Adipocyte (in vitro differentiated cells): Measurements from ENCODE around the gene SEMA4B.
"Not testable (repeated sequence)": the region's sequence is repeated elsewhere in the genome, so short reads cannot be mapped to it uniquely, and the experiment has no call there.

ENCODE experiments used
- DNase-seq: peaks from one replicate; pipeline ENCODE4 v3.0.0-alpha.2; 2015; ENCODE audit warnings: low read depth
- H3K27me3 ChIP-seq: replicated peaks from 2 replicates; pipeline ENCODE4 v1.7.0; 2013; ENCODE audit warnings: mild to moderate bottlenecking, low read length, moderate library complexity; ENCODE audit not compliant: control insufficient read depth, insufficient read depth
- H3K36me3 ChIP-seq: 2 replicates; pipeline ENCODE4 v1.7.0; 2013; ENCODE audit warnings: low read length, mild to moderate bottlenecking, moderate library complexity; ENCODE audit not compliant: control insufficient read depth, insufficient read depth, severe bottlenecking
- H3K4me1 ChIP-seq: 2 replicates; pipeline ENCODE4 v1.7.0; 2013; ENCODE audit warnings: mild to moderate bottlenecking, low read length, moderate library complexity; ENCODE audit not compliant: control insufficient read depth, insufficient read depth
- H3K4me3 ChIP-seq: 2 replicates; pipeline ENCODE4 v1.7.0; 2013; ENCODE audit warnings: mild to moderate bottlenecking, low read length, moderate library complexity
- H3K9ac ChIP-seq: 2 replicates; pipeline ENCODE4 v1.7.0; 2013; ENCODE audit warnings: mild to moderate bottlenecking, low read length, moderate library complexity
- H3K9me3 ChIP-seq: 2 replicates; pipeline ENCODE4 v1.7.0; 2013; ENCODE audit warnings: mild to moderate bottlenecking, low read length, moderate library complexity; ENCODE audit not compliant: control insufficient read depth

SEMA4B gene

DNA sequence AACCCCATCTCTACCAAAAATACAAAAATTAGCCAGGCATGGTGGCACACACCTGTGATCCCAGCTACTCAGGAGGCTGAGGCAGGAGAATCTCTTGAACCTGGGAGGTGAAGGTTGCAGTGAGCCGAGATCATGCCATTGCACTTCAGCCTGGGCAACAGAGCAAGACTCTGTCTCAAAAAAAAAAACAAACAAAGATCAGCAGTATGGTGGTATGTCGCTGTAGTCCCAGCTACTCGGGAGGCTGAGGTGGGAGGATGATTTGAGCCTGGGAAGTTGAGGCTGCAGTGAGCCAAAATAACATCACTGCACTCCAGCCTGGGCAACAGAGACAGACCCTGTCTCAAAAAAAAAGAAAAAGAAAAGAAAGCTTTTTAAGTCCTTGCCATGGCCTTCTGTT, 36.9 kb upstream of the SEMA4B start:
- not testable (repeated sequence) for H3K9me3 ChIP-seq, H3K36me3 ChIP-seq, H3K9ac ChIP-seq, H3K27me3 ChIP-seq, H3K4me3 ChIP-seq, DNase-seq
- peaks cover 16% of the 10 kb centered on the region for H3K4me1 ChIP-seq

DNA sequence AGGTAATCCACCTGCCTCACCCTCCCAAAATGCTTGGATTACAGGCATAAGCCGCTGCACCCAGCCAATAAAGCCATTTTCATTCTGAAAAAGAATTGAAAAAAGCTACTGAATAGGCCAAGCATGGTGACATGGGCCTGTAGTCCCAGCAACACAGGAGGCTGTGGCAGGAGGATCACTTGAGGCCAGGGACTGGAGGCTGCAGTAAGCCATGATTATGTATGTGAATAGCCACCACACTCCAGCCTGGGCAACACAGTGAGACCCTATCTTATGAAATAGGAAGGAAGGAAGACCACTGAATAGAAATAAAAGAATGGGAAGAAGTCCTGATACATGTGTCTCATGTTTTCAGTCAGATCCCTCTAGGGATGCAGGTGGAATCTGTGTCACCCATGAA, 36.0 kb upstream of the SEMA4B start:
- Histone ChIP-seq H3K9ac (peak overlapping the region; percentile 45), H3K36me3 (no peaks in the 10 kb centered on the region), H3K4me1 (peaks cover 13% of the 10 kb centered on the region), H3K4me3 (no peak overlapping the region), H3K9me3 (no peaks in the 10 kb centered on the region), H3K27me3 (no peaks in the 10 kb centered on the region)
- no peak for DNase-seq

DNA sequence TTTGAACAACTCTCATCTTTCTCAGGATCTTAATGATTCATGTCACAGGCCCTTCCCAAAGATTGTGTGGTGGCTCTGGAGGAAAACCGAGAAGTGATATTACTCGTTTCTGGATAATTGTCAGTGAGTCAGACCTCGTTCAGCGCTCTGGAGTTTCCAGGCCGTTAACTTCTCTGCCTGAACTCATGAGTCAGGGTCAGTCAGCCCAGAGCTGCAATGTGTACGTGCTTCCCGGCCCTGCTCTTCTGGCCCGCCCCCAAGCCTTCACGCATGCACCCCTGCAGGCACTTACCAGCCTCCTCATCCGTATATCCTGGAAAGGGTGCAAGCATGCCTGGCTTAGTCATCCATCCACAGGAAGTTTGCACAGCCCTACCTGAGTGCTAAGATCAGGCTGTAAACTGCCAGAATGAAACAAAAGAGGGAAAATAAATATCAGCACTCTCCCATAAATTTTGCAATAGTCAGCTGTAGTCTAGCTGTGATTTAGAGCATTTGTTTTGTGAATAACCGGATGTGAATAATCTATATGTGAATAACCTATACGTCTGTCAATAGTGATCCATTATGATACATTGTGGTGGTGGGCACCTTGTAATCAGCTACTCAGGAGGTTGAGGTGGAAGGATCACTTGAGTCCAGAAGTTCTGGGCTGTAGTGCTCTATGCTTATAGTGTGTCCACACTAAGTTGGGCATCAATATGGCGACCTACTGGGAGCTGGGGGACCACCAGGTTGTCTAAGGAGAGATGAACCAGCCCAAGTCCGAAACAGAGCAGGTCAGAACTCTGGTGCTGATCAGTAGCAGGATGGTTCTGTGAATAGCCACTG, 35.3 kb upstream of the SEMA4B start:
- H3K36me3 ChIP-seq = no peaks in the 10 kb centered on the region
- peak; percentile 93 for DNase-seq
- peak overlapping the region; percentile 45 for H3K9ac ChIP-seq
- H3K9me3 ChIP-seq = no peaks in the 10 kb centered on the region
- H3K4me1 ChIP-seq = peaks cover 13% of the 10 kb centered on the region
- peak overlapping the region; percentile 51 for H3K4me3 ChIP-seq
- no peaks in the 10 kb centered on the region for H3K27me3 ChIP-seq

DNA sequence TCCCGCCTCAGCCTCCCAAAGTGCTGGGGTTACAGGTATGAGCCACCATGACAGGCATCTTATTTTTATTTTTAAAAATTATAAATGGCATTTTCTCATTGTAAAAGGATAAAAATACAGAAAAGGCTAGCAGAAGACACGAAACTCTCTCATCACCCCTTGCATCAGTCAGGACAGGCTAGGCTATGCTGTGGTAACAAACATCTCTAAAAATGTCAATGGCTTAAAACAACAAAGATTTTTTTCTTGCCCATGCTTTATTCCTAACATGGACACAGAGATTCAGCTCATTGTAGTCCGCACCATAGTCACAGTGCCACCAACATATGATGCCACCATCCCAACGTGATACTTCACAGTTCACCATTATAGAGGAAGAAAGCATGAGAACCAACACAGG, 34.0 kb upstream of the SEMA4B start:
- Histone ChIP-seq H3K36me3 (no peaks in the 10 kb centered on the region), H3K9me3 (no peaks in the 10 kb centered on the region), H3K4me3 (no peak overlapping the region), H3K4me1 (peaks cover 13% of the 10 kb centered on the region), H3K9ac (no peak overlapping the region), H3K27me3 (no peaks in the 10 kb centered on the region)
- DNase-seq = no peak

DNA sequence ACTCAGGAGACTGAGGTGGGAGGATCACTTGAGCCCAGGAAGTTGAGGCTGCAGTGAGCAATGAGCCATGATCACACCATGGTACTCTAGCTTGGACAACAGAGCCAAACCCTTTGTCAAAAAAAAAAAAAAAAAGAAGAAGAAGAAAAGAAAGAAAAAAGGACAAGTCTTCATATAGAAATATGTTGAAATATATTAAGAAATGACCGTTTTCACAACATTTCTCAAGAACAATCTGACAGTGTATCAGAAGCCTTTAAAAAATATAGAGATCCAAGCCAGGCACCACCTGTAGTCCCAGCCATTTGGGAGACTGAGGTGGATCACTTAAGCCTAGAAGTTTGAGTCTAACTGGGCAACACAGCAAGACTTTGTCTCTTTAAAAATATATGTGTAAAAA, 29.5 kb upstream of the SEMA4B start:
- Histone ChIP-seq H3K27me3 (no peaks in the 10 kb centered on the region), H3K36me3 (no peaks in the 10 kb centered on the region), H3K9ac (no peak overlapping the region), H3K4me3 (no peak overlapping the region), H3K4me1 (peaks cover 10% of the 10 kb centered on the region), H3K9me3 (peaks cover 3% of the 10 kb centered on the region)
- no peak for DNase-seq

DNA sequence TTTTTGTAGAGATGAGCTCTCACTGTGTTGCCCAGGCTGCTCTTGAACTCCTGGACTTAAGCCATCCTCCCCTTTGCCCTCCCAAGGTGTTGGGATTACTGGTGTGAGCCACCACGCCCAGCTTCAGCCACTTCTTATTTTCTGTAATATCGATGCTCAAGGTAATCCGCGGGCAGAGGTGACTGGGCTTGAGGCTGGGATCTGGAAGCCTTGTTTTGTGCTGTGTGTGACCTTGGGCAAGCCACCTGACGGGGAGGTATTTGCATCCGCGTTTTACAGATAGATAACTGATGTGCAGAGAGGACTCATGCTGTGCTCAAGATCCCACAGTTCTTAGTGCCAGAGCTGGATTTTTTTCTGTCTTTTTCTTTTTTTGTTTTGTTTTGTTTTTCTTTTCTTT, 27.8 kb upstream of the SEMA4B start:
- Histone ChIP-seq H3K4me3 (no peak overlapping the region), H3K4me1 (peaks cover 10% of the 10 kb centered on the region), H3K27me3 (no peaks in the 10 kb centered on the region), H3K9ac (no peak overlapping the region), H3K9me3 (peaks cover 3% of the 10 kb centered on the region), H3K36me3 (no peaks in the 10 kb centered on the region)
- no peak for DNase-seq

DNA sequence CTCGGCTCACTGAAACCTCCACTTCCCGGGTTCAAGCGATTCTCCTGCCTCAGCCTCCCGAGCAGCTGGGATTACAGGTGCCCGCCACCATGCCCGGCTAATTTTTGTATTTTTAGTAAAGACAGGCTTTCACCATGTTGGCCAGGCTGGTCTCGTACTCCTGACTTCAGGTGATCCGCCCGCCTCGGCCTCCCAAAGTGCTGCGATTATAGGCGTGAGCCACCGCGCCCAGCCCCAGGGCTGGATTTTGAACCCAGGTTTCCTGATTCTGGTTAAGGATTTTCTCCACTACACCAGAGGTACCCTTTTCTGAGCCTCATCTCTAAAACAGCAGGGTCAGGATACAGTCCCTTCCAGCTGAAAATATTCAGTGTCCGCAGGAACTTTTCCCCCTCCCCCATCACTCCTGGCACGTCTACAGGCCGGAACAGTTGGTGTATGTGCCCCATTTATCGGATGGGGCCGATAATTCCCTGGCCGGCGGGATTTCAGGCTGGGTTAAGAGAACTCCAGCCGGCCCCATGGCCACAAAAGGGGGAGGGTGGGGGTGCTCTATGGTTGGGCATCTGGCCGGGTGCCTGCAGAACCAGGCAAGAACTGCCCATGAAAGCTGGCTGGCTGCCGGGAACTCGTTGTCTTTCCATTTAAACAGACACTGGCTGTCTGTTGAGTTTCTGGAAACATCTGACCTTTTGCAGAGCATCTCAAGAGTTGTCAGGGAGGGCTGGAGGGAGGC, 26.8 kb upstream of the SEMA4B start:
- Histone ChIP-seq H3K9ac (peak overlapping the region; percentile 34), H3K4me3 (no peak overlapping the region), H3K36me3 (no peaks in the 10 kb centered on the region), H3K9me3 (peaks cover 3% of the 10 kb centered on the region), H3K27me3 (no peaks in the 10 kb centered on the region), H3K4me1 (peaks cover 10% of the 10 kb centered on the region)
- DNase-seq = peak; percentile 44

DNA sequence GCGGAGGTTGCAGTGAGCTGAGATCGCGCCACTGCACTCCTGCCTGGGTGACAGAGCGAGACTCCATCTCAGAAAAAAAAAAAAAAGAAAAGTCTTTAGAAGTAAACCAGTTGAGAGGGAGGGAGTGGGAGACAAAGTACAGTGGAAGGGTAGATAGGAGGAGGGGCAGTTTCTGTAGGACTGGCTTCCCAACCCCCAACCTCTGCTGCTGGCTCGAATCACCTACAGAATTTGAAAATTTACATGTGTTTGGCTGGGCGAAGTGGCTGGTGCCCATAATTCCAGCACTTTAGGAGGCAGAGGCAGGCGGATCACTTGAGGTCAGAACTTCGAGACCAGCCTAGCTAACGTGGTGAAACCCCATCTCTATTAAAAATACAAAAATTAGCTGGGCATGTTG, 24.1 kb upstream of the SEMA4B start:
- H3K27me3 ChIP-seq = no peaks in the 10 kb centered on the region
- peaks cover 19% of the 10 kb centered on the region for H3K4me1 ChIP-seq
- peaks cover 3% of the 10 kb centered on the region for H3K9me3 ChIP-seq
- H3K36me3 ChIP-seq = no peaks in the 10 kb centered on the region
- no peak for DNase-seq
- H3K4me3 ChIP-seq = no peak overlapping the region
- no peak overlapping the region for H3K9ac ChIP-seq

DNA sequence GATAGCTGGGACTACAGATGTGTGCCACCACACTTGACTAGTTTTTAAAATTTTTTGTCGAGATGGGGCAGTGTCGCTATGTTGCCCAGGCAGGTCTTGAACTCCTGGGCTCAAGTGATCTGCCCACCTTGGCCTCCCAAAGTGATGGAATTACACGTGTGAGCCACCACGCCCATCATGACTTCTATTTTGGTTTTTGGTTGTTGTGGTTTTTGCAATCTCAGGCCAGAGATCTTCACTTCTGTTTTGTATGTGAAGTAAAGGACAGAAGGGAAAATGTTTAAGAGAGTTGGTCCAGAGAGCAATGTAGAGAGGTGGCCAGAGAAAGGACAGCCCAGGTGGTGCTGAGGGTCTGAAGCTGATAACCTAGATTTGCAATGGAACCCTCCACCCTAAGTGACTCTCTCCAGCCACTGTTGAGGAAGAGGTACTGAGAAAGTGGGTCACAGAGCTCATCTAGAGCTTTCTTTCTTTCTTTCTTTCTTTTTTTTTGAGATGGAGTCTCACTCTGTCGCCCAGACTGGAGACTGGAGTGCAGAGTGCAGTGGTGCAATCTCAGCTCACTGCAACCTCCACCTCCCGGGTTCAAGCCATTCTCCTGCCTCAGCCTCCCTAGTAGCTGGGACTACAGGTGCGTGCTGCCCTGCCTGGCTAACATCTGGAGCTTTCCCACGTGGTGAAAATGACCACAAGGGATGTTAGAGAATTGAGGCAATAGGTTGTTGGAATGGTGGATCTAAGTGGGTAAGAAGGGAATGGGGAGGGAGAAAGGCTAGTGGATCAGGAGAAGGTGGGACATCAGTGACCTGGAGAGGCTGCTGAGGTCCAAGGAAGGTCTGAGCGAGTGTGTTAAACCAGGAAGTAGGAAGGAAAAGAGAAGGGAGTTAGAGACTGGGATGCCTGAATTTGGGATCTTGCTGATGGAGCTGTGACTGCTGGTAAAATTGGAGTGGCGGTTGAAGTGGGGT, 22.4 kb upstream of the SEMA4B start:
- H3K27me3 ChIP-seq = no peaks in the 10 kb centered on the region
- DNase-seq = no peak

DNA sequence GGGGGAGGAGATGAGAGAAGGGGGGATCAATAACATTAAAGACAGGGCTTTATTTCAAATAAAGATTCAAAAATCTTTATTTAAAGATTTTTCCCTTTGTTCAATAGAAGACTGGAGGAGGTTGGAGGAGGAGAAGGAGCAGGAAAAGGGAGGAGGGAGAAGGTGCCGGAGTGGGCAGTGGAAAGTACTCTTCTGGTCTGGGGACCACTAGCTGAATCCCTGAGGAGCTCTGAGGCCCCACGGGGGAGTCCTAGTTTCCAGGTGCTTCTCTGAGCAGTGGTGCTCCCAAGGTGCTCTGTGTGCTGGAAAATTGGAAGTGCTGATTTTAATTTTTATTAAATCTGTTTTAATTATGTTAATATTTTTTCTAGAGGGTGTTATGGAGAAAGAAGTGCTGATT, 19.4 kb upstream of the SEMA4B start:
- Histone ChIP-seq H3K4me1 (peaks cover 20% of the 10 kb centered on the region), H3K27me3 (no peaks in the 10 kb centered on the region), H3K9me3 (no peaks in the 10 kb centered on the region), H3K9ac (no peak overlapping the region), H3K36me3 (no peaks in the 10 kb centered on the region), H3K4me3 (no peak overlapping the region)
- no peak for DNase-seq

More for the DNA sequence above, 22.4 kb upstream of the SEMA4B start:
- Histone ChIP-seq H3K36me3 (no peaks in the 10 kb centered on the region), H3K4me1 (peaks cover 23% of the 10 kb centered on the region), H3K9ac (no peak overlapping the region), H3K9me3 (no peaks in the 10 kb centered on the region), H3K4me3 (no peak overlapping the region)
